ENCODE data around the gene NEK3.
"Not testable (repeated sequence)": the region's sequence is repeated elsewhere in the genome, so short reads cannot be mapped to it uniquely, and the experiment has no call there.

The NEK3 gene

DNA sequence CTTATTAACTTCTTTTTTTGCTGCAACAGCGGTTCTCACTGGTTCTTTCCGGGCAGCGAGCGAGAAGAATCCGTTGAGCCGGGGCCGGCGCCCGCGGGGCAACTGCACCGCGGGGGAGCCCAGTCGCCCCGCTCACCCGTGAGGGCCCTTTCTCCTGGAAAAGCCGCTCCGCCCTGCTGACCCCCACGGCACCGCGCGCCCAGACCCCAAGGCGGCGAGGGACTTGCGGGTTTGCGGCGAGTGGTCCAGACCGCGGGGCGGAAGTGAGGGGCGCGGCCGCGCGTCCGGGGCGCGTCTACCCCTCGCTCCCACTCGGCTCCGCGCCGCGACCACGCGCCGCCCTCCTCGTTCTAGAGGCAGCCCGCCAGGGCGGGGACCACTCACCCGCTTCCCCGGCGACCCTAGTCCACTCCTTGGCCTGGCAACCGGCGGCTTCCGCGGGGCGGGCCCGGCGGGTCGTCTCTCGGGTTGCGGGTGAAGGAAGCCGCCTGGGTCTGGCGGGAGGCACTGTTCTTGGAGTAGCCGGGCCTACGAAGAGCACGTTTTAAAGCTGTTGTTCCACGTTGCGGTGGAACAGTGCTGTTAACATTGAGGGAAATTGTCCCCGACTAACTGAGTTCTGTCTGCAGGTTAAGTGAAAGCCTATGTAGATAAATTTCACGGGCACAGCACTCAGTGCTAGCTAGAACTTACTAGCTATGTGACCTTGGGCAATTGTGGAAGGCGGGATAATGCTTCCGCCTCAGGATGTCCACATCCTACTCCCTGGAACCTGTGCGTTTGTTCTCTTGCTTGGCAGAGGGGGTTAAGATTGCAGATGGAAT is at the start of gene NEK3:
Gene NEK3 (minus strand): TSS at position 439 of the 824 bp plus-strand sequence. CDS start 3,406 bp downstream, outside the sequence.
- DNase-seq = no peak

DNA sequence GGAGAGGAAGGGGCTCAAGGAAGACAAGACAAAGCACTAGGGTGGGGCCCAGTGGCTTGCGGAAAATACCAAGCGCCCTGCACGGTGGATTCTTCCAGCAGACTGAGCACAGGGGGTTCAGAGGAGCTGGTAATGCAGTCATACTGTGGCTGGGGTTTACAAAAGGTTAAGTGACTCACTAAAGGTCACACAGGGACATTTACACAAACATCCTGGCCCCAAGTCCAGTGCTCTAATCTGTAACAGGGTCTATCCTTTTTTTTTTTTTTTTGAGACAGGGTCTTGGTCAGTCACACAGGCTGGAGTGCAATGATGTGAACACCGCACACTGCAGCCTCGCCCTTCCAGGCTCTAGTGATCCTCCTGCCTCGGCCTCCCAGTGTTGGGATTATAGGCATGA is 49.0 kb upstream of the NEK3 start:
- not testable (repeated sequence) for DNase-seq

GRCh38 chr13:52207896-52208295 is 48.5 kb upstream of the NEK3 start:
- not testable (repeated sequence) for DNase-seq

GRCh38 chr13:52207337-52207736 is 47.9 kb upstream of the NEK3 start:
- not testable (repeated sequence) for DNase-seq

DNA sequence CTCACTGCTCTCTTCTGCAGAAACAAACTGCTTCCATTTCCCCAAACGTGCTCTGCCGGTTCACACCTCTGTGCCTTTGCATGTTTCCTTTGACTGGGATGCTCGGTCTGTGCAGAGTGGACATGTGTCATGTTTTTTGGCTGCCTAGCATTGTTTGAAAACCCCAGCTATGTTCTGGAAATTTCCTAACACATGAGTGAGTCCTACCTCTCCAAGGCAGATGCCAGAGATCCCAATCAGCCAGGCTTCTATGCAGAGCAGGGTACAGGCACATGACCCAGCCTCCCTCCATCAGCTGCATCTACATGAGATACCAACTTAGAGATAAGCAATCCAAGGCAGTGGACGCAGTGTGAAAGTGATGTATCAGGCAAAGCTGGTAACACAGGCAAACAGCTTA is 45.1 kb upstream of the NEK3 start:
- not testable (repeated sequence) for DNase-seq

DNA sequence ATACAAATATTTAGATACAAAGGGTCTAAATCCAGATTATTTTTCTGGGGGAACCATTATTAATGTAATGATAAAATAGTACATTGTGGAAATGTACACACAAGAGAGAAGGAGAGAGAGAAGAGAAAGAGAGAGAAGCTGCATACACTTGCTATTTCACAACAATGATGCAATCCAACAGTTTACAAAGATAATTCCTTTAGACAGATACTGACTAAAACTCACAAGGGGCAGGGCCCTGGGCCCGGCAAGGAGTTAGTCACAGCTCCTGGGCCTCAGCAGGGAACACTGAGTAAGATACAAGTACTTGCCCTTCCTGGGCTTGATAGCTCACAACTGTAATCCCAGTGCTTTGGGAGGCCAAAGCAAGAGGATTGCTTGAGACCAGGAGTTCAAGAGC is 44.5 kb upstream of the NEK3 start:
- DNase-seq = not testable (repeated sequence)

DNA sequence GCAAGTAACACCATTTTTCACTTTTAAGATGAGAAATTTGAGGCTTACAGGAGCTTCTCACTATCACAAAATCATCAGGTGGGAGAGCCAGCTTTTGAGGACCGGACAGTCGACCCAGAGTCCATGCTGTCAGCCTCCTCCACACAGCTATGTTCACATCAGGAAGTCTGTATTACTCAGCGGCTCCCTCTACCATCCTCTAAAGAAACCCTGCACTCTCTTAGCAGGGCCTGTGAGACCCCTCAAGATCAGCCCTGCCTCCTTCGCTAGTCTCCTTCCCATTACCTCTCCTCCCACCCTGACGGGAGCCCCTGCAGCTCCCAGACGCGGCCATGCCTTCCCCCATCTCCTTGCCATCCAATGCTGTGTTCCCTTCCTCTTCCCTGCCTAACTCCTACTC is 43.1 kb upstream of the NEK3 start:
- not testable (repeated sequence) for DNase-seq

- DNase-seq = not testable (repeated sequence)
These were observed 42.2 kb upstream of the NEK3 start for GRCh38 chr13:52201439-52202193.

- DNase-seq = no peak
These were observed 36.0 kb upstream of the NEK3 start for GRCh38 chr13:52195401-52195837.

GRCh38 chr13:52194184-52194868 is 34.9 kb upstream of the NEK3 start:
- DNase-seq = peak; percentile 31

- not testable (repeated sequence) for DNase-seq
These were observed 34.3 kb upstream of the NEK3 start for GRCh38 chr13:52193587-52194183.

DNA sequence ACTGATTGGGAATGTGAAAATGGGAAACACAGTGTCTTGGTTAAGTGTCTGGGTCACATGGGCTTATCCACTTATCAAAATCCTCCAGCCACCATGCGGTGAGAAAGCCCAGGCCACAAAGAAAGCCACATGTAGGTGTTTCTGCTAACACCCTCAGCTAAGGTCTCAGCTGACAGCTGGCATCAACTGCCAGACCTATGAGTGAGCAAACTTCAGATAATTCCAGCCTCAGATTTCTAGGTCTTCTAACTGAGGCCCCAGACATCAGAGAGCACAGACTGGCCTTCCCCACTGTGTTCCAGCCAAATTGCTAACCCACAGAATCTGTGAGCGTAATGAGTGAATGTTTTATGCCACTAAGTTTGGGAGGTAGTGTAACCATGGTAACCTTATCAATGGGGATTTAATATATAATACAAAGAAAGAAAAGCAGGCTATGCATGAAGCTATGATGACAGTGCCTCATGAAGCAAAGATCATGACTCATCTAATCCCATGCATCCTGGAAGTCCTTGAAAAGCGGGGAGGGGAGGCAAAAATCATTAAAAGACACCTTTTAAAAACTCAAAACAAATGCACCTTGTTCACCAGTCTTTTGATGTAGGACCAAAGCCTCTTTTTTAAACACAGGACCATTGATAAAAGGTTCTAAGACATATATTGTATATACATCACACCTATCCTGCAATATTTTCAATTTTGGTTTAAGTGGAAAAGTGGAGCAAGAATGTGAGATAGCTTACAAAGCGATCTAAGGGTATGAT is 28.2 kb upstream of the NEK3 start:
- DNase-seq = not testable (repeated sequence)

GRCh38 chr13:52187029-52187423 is 27.6 kb upstream of the NEK3 start:
- no peak for DNase-seq

- DNase-seq = not testable (repeated sequence)
These were observed 22.0 kb upstream of the NEK3 start for GRCh38 chr13:52181316-52181954.

- no peak for DNase-seq
These were observed 20.5 kb upstream of the NEK3 start for GRCh38 chr13:52179925-52180324.

- DNase-seq = no peak
These were observed 17.9 kb upstream of the NEK3 start for GRCh38 chr13:52177276-52177675.

DNA sequence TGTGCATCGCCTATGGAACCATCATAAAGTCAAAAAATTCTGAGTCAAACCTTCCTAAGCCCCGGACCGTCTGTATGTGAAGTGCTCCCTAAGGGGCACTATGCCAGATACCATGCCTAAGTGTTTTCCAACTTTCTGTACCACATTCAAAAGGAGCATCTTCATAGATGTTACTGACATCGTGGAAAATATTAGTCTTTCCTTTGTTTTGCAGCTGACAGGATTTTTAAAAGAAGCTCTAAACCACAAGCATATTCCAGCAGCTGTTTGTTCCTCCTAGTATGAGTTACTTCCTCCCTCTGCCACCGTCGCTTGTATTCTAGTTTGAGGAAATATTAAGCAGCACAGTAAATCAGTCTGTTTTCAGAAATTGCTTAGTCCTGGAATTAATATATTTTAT is 14.6 kb upstream of the NEK3 start:
- DNase-seq = not testable (repeated sequence)

DNA sequence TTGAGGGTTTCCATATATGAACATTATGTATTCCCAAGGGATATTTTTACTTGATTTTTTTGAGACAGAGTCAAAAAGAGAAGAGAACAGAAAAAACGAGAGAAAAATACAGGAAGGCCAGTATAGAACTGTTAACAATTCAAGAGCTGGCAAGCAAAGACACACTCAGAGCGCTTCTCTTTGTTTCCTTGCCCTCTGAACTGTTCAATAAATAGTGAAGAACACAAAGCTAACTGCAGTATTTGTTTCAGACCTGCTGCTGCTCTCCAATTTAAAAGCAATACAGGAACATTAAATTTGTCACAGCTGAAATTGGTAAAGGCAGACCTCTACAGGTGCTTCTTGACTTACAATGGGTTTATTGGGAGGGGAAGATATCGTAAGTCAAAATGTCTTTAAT is 14.0 kb upstream of the NEK3 start:
- no peak for DNase-seq

- DNase-seq = not testable (repeated sequence)
These were observed 12.3 kb upstream of the NEK3 start for GRCh38 chr13:52171686-52172085.

GRCh38 chr13:52170828-52171391 is 11.5 kb upstream of the NEK3 start:
- DNase-seq = not testable (repeated sequence)

- no peak for DNase-seq
These were observed 10.4 kb upstream of the NEK3 start for GRCh38 chr13:52169839-52170238.
